Nephron progenitor cell (in vitro differentiated cells): ENCODE results near the gene UBFD1.

ENCODE experiments used
- DNase-seq: peaks from one replicate; pipeline ENCODE4 v3.0.0; 2021
- H3K27ac Mint-ChIP-seq: 2 replicates; pipeline ENCODE4 v1.8.0; 2021; ENCODE audit warnings: mild to moderate bottlenecking, moderate library complexity, mixed read lengths
- H3K27me3 Mint-ChIP-seq: 2 replicates; pipeline ENCODE4 v1.8.0; 2021; ENCODE audit warnings: mild to moderate bottlenecking, low read depth, mixed read lengths; ENCODE audit not compliant: poor library complexity
- H3K36me3 Mint-ChIP-seq: 2 replicates; pipeline ENCODE4 v1.8.0; 2021; ENCODE audit warnings: low read depth, mixed read lengths
- H3K4me1 Mint-ChIP-seq: 2 replicates; pipeline ENCODE4 v1.8.0; 2021; ENCODE audit warnings: mixed read lengths
- H3K4me3 Mint-ChIP-seq: 2 replicates; pipeline ENCODE4 v1.8.0; 2021; ENCODE audit warnings: mild to moderate bottlenecking, moderate library complexity, mixed read lengths
- H3K9me3 Mint-ChIP-seq: 2 replicates; pipeline ENCODE4 v1.8.0; 2021; ENCODE audit warnings: mild to moderate bottlenecking, moderate library complexity, mixed read lengths
- TF ChIP-seq, protein P1 (sequence below): fragments of 200-600 bp; sonication (generic); IDR thresholded peaks from 2 replicates; pipeline ENCODE4 v1.5.0; 2021; ENCODE audit warnings: antibody characterized with exemption

Gene UBFD1

DNA sequence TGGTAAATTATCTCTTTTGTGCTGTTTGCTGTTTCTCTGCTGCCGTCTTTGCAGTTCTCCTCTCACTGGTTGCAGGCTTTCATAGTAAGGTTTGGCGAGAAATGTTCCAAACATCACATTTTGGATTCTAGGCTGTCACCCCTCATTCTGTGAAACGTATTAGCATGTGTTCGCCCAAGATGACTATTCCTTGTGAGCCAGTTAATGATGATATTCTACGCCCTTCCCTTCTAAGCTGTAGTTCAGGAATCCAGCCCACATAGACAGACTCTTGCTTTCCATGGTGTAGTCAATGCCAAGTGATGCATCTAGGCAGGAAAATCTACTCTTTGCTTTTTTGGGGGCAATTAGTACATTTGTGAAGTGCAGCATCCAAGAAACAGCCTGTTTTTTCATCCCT is 14.4 kb downstream of the UBFD1 start:
- no peak for DNase-seq
- H3K4me3 Mint-ChIP-seq = no peak overlapping the region
- TF ChIP-seq, protein P1, sequence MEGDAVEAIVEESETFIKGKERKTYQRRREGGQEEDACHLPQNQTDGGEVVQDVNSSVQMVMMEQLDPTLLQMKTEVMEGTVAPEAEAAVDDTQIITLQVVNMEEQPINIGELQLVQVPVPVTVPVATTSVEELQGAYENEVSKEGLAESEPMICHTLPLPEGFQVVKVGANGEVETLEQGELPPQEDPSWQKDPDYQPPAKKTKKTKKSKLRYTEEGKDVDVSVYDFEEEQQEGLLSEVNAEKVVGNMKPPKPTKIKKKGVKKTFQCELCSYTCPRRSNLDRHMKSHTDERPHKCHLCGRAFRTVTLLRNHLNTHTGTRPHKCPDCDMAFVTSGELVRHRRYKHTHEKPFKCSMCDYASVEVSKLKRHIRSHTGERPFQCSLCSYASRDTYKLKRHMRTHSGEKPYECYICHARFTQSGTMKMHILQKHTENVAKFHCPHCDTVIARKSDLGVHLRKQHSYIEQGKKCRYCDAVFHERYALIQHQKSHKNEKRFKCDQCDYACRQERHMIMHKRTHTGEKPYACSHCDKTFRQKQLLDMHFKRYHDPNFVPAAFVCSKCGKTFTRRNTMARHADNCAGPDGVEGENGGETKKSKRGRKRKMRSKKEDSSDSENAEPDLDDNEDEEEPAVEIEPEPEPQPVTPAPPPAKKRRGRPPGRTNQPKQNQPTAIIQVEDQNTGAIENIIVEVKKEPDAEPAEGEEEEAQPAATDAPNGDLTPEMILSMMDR = no peak
- H3K9me3 Mint-ChIP-seq = no peaks in the 10 kb centered on the region
- no peak overlapping the region for H3K27ac Mint-ChIP-seq
- peaks cover 57% of the 10 kb centered on the region for H3K36me3 Mint-ChIP-seq
- peaks cover 3% of the 10 kb centered on the region for H3K27me3 Mint-ChIP-seq
- no peaks in the 10 kb centered on the region for H3K4me1 Mint-ChIP-seq

DNA sequence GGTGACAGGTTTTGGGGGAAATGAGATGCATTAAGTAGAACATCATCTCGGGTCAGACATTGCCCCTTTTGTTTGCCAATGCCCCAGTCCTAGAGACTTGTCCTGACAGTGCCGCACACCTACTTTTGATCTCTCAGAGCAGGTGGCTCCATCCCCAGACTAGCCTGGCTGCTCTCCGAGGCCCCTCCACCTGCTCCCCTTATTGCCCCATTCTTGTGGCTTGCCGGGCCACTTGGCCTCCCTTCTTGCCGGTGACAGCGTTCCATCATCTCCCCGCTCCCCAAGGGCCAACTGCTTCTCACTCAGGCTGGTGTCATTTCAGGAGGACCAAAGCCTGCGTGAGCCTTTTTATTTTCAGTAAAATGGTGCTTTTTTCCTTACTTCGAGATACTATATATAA is 14.9 kb downstream of the UBFD1 start:
- H3K36me3 Mint-ChIP-seq = peaks cover 52% of the 10 kb centered on the region
- TF ChIP-seq, protein P1 = no peak
- H3K27ac Mint-ChIP-seq = no peak overlapping the region
- H3K9me3 Mint-ChIP-seq = no peaks in the 10 kb centered on the region
- no peak for DNase-seq
- H3K27me3 Mint-ChIP-seq = peaks cover 3% of the 10 kb centered on the region
- no peak overlapping the region for H3K4me3 Mint-ChIP-seq
- H3K4me1 Mint-ChIP-seq = no peaks in the 10 kb centered on the region

DNA sequence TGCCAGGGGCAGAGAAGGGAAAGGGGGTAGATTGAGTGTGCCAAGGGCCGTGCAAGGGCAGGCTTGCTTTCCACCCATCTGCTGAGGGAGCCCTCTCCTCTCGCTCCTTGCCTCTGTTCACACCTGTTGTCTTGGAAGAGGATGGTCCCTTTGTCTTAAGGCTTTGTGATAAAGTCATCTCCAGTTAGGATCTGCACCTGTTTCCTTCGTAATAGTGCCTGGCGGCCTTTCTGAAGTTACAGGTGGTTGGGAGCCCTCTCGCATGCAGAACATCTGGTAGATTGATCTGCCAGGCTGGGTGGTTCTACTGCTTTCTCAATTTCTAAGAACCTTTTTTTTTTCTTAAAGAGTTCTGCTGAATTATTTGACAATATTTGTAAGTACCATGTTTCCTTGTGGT is 16.3 kb downstream of the UBFD1 start:
- Mint-ChIP-seq H3K4me1 (no peaks in the 10 kb centered on the region), H3K27ac (no peak overlapping the region)

DNA sequence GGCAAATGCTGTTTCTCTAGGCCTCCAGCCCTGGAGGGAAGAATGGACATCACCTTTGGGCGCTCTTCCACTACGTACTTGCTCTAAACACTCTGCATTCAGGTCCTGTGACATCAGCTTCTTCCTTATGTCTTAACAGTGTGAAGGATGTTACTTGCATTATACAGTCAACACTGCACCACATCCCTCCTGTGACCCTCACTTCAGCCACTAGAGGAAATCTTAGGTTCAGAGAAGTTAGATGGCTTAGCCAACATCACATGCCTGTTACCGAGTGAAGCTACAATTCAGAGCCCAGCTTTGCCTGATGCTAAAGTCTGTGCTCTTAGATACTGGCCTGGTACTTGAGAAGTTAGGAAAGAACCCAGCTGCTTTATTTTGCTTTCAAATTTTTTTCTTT is 18.3 kb downstream of the UBFD1 start:
- H3K27ac Mint-ChIP-seq = no peak overlapping the region
- no peak overlapping the region for H3K4me3 Mint-ChIP-seq
- H3K36me3 Mint-ChIP-seq = peaks cover 52% of the 10 kb centered on the region
- TF ChIP-seq, protein P1 = no peak
- no peaks in the 10 kb centered on the region for H3K4me1 Mint-ChIP-seq
- no peaks in the 10 kb centered on the region for H3K27me3 Mint-ChIP-seq
- no peak for DNase-seq
- no peaks in the 10 kb centered on the region for H3K9me3 Mint-ChIP-seq

More for the DNA sequence above, 16.3 kb downstream of the UBFD1 start:
- H3K4me3 Mint-ChIP-seq = no peak overlapping the region
- peaks cover 3% of the 10 kb centered on the region for H3K27me3 Mint-ChIP-seq
- no peak for DNase-seq
- peaks cover 53% of the 10 kb centered on the region for H3K36me3 Mint-ChIP-seq
- TF ChIP-seq, protein P1 = no peak
- no peaks in the 10 kb centered on the region for H3K9me3 Mint-ChIP-seq

DNA sequence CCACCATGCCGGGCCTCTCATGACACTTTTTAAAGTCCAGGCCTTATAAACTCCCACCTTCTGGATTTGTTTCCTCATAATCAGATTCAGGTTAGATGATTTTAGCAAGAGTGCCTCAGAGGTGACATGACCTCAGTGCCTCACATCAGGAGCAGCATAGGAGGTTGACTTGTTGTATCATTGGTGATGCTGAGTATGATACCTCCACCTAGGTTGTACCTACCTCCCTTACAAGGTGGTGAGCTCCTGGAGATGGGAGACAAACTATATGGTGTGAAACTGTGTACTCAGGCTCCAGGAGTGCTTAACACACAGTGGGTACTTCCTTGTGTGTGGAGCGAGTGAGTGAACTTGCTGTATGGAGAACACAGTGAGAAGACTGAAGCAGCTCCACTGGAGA is 20.0 kb downstream of the UBFD1 start:
- H3K27ac Mint-ChIP-seq = no peak overlapping the region
- no peaks in the 10 kb centered on the region for H3K4me1 Mint-ChIP-seq
- peaks cover 46% of the 10 kb centered on the region for H3K36me3 Mint-ChIP-seq
- no peak for DNase-seq
- no peaks in the 10 kb centered on the region for H3K9me3 Mint-ChIP-seq
- H3K4me3 Mint-ChIP-seq = no peak overlapping the region
- H3K27me3 Mint-ChIP-seq = no peaks in the 10 kb centered on the region
- TF ChIP-seq, protein P1 = no peak

DNA sequence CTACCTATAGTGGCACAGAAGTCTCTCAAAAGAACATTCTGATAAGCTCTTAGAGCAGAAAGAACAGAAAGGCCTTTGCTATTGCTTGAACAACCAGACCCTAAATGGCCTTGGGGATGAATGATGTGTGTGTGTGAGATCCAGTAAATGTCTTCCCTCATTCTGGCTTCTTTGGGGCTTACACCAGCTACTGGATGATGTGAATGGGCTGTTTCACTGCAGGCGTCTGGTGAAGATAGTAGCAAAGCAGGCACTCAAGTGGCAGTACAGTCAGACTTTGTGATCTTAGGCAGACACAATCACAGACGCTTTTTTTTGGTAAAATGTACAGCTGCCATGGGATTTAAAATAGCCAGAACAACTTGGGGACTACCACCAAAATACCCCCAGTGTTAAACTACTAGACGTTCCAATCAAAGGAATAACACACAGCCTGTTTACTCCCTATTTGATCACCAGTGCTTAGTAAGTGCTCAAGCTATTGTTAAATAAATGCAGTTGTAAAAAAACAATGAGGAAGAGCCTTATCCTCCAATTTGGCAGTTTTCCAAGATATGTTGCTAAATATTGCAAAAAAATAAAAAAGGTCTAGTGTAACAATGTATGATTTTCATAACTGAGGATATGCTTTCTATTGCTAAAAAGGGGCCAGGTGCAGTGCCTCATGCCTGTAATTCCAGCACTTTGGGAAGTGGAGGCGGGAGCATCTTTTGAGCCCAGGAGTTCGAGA is 20.7 kb downstream of the UBFD1 start:
- peaks cover 48% of the 10 kb centered on the region for H3K36me3 Mint-ChIP-seq
- H3K27me3 Mint-ChIP-seq = no peaks in the 10 kb centered on the region
- DNase-seq = no peak

More for the DNA sequence above, 20.7 kb downstream of the UBFD1 start:
- H3K27ac Mint-ChIP-seq = peak overlapping the region; percentile 60
- H3K4me3 Mint-ChIP-seq = no peak overlapping the region
- no peaks in the 10 kb centered on the region for H3K9me3 Mint-ChIP-seq
- no peaks in the 10 kb centered on the region for H3K4me1 Mint-ChIP-seq
- TF ChIP-seq, protein P1 = no peak
